HG02973 (cell line): ENCODE data around the gene RREB1.
A peak's percentile ranks its signal among the peaks of the same experiment; 100 is the strongest.

Experiments
- ATAC-seq: cut with Tn5 transposase; IDR thresholded peaks from one replicate; pipeline ENCODE4 v1.9.1; 2021; ENCODE audit warnings: moderate library complexity; ENCODE audit not compliant: unreplicated experiment

RREB1 gene, protein sequence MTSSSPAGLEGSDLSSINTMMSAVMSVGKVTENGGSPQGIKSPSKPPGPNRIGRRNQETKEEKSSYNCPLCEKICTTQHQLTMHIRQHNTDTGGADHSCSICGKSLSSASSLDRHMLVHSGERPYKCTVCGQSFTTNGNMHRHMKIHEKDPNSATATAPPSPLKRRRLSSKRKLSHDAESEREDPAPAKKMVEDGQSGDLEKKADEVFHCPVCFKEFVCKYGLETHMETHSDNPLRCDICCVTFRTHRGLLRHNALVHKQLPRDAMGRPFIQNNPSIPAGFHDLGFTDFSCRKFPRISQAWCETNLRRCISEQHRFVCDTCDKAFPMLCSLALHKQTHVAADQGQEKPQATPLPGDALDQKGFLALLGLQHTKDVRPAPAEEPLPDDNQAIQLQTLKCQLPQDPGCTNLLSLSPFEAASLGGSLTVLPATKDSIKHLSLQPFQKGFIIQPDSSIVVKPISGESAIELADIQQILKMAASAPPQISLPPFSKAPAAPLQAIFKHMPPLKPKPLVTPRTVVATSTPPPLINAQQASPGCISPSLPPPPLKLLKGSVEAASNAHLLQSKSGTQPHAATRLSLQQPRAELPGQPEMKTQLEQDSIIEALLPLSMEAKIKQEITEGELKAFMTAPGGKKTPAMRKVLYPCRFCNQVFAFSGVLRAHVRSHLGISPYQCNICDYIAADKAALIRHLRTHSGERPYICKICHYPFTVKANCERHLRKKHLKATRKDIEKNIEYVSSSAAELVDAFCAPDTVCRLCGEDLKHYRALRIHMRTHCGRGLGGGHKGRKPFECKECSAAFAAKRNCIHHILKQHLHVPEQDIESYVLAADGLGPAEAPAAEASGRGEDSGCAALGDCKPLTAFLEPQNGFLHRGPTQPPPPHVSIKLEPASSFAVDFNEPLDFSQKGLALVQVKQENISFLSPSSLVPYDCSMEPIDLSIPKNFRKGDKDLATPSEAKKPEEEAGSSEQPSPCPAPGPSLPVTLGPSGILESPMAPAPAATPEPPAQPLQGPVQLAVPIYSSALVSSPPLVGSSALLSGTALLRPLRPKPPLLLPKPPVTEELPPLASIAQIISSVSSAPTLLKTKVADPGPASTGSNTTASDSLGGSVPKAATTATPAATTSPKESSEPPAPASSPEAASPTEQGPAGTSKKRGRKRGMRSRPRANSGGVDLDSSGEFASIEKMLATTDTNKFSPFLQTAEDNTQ (N-terminal part only)

DNA sequence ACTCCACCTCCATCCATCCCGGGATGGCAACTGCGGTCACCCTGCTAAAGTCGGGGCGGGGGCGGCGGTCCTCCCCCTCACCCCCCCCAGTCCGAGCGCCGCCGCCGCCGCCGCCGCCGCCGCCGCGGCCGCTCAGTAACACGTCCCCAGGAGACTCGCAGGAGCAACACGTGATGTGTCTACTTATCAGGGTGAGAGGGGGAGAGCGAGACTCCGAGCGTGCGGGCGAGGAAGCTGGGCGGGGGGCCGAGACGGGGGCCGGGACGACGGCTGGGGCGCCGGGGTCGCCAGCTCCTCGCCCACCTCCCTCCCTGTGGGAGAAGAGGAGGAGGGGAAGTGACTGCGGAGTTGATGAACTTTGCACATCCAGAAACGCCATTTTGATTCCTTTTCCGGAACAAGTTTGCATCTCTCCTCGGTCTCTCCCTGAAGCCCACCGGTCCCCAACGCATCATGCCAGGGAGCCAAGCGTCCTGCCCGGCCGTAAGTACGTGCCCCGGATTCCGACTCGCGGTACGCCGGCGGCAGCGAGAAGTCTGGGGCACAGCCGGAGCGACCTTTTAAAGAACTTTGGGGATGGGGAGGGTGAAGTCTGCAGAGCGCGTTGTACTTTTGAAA, at the start of gene RREB1:
RREB1 (plus strand) TSS at position 384 of the 618 bp plus-strand sequence. CDS start 73,951 bp downstream, outside the sequence.
- peak; percentile 60 for ATAC-seq

GRCh38 chr6:7058250-7058923, 49.4 kb upstream of the RREB1 start:
- ATAC-seq, result no peak

GRCh38 chr6:7060769-7061516, 46.8 kb upstream of the RREB1 start:
- ATAC-seq, result no peak

GRCh38 chr6:7062451-7063162, 45.2 kb upstream of the RREB1 start:
- no peak for ATAC-seq

DNA sequence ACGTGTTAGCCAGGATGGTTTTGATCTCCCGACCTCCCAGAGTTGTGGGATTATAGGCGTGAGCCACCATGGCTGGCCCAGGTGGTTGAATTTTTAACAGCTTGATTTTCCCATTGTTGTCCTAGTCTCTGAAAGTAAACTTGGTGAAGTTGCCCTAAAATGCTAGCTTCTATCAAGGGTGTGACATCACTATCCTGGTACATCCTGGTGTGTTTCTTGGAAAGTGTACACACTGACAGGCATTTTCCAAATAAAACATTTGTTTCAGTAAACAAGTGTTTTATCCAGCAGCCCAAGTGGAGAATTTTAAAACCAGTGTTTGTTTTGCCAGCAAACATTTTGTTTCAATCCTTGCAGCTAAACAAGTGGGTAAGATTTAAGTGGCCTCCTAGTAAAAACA, 40.5 kb upstream of the RREB1 start:
- ATAC-seq, result no peak

- no peak for ATAC-seq
These were observed 36.4 kb upstream of the RREB1 start for GRCh38 chr6:7071405-7071804.

- no peak for ATAC-seq
These were observed 34.5 kb upstream of the RREB1 start for GRCh38 chr6:7073082-7073820.

GRCh38 chr6:7073821-7074525, 33.8 kb upstream of the RREB1 start:
- peak; percentile 99 for ATAC-seq

DNA sequence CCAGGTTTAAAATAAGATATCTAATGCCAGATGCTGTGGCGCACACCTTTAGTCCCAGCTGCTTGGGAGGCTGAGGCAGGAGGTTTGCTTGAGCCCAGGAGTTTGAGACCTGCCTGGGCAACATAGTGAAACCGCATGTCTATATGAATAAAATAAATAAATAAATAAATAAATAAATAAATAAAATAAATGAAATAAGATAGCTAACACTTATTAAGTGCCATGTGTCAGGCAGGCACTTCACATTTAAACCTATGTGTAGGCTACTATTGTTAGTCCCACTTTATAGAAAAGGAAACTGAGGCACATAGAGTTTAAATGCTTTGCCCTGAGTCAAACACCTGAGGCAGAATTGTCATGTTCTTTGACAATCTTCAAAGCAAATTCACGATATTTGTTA, 32.9 kb upstream of the RREB1 start:
- ATAC-seq, result no peak

DNA sequence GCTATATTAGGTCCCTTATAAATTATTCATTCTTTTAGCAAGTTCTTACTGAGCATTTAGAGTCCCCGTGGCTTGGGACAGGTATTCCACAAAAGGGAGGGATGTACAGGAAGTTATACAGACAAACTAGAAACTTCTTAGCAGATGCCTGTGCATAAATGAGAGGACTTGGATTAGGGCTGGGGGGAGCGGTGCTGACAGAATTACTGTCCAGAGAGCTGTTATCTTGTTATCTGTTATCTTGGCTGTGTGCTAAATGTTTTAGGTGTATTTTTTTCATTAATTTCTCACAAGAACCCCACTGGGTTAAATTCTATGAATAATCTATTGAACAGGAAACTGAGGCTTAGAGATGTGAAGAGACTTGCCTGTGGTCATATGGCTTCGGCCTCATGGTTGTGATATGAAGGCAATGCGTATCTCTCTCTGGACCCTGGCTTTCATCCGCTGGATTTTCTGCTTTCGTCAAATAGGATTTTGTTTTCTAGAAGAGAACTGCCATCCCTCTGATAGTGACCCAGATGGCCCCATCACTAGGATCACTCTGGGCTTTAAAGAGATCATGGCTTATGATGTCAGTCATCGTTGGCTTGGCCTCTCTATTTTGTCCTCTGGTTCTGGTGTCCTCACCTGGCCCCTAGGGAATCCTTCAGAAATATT, 32.3 kb upstream of the RREB1 start:
- no peak for ATAC-seq

- no peak for ATAC-seq
These were observed 29.9 kb upstream of the RREB1 start for GRCh38 chr6:7077856-7078255.

DNA sequence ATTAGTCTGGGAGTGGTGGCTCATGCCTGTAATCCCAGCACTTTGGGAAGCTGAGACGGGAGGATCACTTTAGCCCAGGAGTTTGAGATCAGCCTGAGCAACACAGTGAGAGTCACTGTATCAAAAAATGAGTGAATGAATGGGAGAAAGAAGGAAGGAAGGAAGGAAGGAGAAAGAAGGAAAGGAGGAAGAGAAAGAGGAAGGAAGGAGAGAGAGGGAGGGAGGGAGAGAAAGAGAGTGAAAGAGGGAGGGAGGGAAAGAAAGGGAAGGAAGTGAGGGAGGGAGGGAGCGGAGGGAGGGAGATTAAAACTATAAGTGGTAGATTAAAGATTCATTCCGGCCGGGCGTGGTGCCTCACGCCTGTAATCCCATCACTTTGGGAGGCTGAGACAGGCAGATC, 28.9 kb upstream of the RREB1 start:
- no peak for ATAC-seq

DNA sequence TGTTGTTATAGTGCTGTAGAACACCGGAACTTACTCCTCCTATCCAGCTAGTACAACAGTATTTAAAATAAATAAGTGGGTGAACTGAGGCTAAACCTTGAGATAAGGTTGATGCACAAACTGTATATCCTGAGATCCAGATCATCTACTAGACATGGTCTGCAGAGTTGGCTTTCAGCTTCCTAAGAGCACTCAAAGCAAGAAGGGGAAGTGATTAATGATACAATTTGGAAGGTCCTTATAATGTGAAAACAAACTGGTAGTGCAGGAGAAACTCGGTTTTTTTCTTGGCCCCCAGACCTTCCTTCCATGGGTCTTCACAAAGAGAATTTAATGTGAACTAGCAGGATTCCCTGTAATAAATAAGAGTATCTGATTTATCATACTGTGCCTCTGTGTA, 27.4 kb upstream of the RREB1 start:
- no peak for ATAC-seq

DNA sequence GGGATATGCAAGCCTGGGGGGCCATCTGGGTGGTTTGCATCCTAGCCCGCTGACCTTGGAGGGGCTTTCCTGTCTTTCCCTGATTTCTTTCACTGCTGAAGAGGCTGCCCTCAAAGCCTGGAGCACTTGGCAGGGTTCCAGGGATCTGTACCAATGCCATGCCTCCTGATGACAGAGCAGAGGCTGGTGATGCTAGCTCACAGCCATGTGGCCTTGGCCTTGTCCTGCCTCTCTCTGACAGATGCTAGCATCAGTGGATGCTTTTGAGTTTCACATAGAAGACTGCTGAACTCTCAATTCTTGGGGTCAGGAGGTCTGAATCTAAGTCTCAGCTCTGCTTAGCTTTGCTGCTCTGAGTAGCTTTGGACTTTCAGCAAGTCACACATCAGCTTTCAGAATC, 21.9 kb upstream of the RREB1 start:
- peak; percentile 29 for ATAC-seq

- ATAC-seq, result peak; percentile 56
These were observed 21.3 kb upstream of the RREB1 start for GRCh38 chr6:7086488-7086887.

- ATAC-seq, result peak; percentile 5
These were observed 20.7 kb upstream of the RREB1 start for GRCh38 chr6:7087066-7087465.

DNA sequence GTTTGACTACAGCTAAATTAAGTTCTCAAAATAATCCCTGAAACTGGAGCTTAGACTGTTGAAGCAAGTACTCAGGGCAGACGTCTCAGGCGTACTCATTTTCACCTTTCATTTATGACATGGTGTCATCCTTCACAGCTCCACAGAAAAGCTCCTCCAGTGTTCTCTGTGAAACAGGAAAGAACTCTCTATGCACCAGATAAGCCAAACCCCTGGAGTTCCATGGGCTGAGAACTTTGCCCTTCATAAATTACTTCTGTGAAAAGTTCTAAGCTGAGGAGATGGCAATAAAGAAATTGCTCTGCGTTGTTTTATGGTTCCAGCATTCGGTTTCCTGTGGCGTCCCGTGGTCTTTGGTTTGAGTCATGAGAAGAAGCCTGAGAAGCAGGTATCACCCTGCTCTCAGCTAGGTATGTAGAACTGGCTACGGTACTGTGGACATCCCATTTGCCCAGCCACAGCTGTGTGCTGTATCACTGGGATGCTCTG, 20.2 kb upstream of the RREB1 start:
- peak; percentile 55 for ATAC-seq
